H1 (cell line): ENCODE measurements around the gene BMPR1A. TPM values are rescaled to one million over a fixed set of nuclear protein-coding genes. Genes with fewer than 3 reads are reported as not detected.

Experiments
- CTCF ChIA-PET: fragments of 300-600 bp; sonication (Branson Sonifier 250); formaldehyde crosslinking; loops from one replicate; lab custom pipeline; 2021; ENCODE audit not compliant: partially characterized antibody; lab: Charles Lee
- POLR2A ChIA-PET: fragments of 300-600 bp; sonication (Branson Sonifier 250); formaldehyde crosslinking; loops from one replicate; lab custom pipeline; 2021; ENCODE audit warnings: inconsistent platforms; ENCODE audit not compliant: partially characterized antibody; lab: Charles Lee
- DNase-seq, 2 experiments: peaks; one replicate each; pipeline versions ENCODE4 v3.0.0 to v3.0.0-alpha.2; 2010 to 2022; ENCODE audit warnings: low spot score in 2 of 2, low read depth in 1 of 2, mixed read lengths in 1 of 2
- FAIRE-seq: peaks from 2 replicates; lab custom pipeline; 2011; peaks lifted over from hg19 to GRCh38; lab: Jason Lieb, UNC
- H2AFZ ChIP-seq: 2 replicates; pipeline ENCODE4 v1.8.1; 2012; ENCODE audit warnings: low read length, inconsistent platforms
- H2AK5ac ChIP-seq: 2 replicates; pipeline ENCODE4 v1.6.1; 2013; ENCODE audit warnings: low read depth, low read length
- H2BK120ac ChIP-seq: replicated peaks from 2 replicates; pipeline ENCODE3; 2013; ENCODE audit warnings: low read depth, low read length, inconsistent platforms
- H2BK12ac ChIP-seq: 2 replicates; pipeline ENCODE4 v1.6.1; 2013; ENCODE audit warnings: low read depth, low read length
- H2BK15ac ChIP-seq: 2 replicates; pipeline ENCODE4 v1.6.1; 2013; ENCODE audit warnings: low read length
- H2BK20ac ChIP-seq: 2 replicates; pipeline ENCODE4 v1.6.1; 2013; ENCODE audit warnings: low read length
- H2BK5ac ChIP-seq: 2 replicates; pipeline ENCODE4 v1.6.1; 2013; ENCODE audit warnings: low read depth, low read length
- H3K14ac ChIP-seq: 2 replicates; pipeline ENCODE4 v1.6.1; 2013; ENCODE audit warnings: inconsistent platforms; ENCODE audit not compliant: insufficient read length
- H3K18ac ChIP-seq: 2 replicates; pipeline ENCODE4 v1.6.1; 2013; ENCODE audit warnings: low read length; ENCODE audit errors: extremely low read depth
- H3K23ac ChIP-seq: 2 replicates; pipeline ENCODE4 v1.6.1; 2013; ENCODE audit warnings: inconsistent platforms; ENCODE audit not compliant: insufficient read length
- H3K23me2 ChIP-seq: 2 replicates; pipeline ENCODE4 v1.6.1; 2013; ENCODE audit warnings: low read depth, low read length
- H3K27ac ChIP-seq: 2 replicates; pipeline ENCODE4 v1.6.1; 2011; ENCODE audit warnings: low read depth, low read length, inconsistent platforms
- H3K27me3 ChIP-seq, 4 experiments: replicated peaks in 1 of 4; 1 replicate in 1 of 4; 2 replicates in 3 of 4; pipeline versions ENCODE4 v1.6.1 to v1.8.1; 2011 to 2013; ENCODE audit warnings: low read length in 3 of 4, mild to moderate bottlenecking in 3 of 4, inconsistent platforms in 2 of 4, mixed read lengths in 2 of 4, moderate library complexity in 1 of 4; ENCODE audit not compliant: control insufficient read depth in 3 of 4, insufficient read depth in 3 of 4; ENCODE audit errors: extremely low read depth in 1 of 4
- H3K36me3 ChIP-seq, 4 experiments: 2 replicates each; pipeline versions ENCODE4 v1.6.1 to v1.8.1; 2011 to 2013; ENCODE audit warnings: mild to moderate bottlenecking in 4 of 4, low read length in 3 of 4, moderate library complexity in 2 of 4, control low read depth in 1 of 4, inconsistent platforms in 1 of 4; ENCODE audit not compliant: insufficient read depth in 4 of 4, control insufficient read depth in 2 of 4
- H3K4ac ChIP-seq: replicated peaks from 2 replicates; pipeline ENCODE3; 2013; ENCODE audit warnings: low read length, low read depth, mixed read lengths, inconsistent platforms; ENCODE audit not compliant: insufficient read length
- H3K4me1 ChIP-seq, 4 experiments: replicated peaks in 1 of 4; 1 replicate in 1 of 4; 2 replicates in 3 of 4; pipeline versions ENCODE4 v1.6.1 to v1.8.1; 2011 to 2013; ENCODE audit warnings: low read length in 3 of 4, inconsistent platforms in 2 of 4, mixed read lengths in 1 of 4; ENCODE audit not compliant: insufficient read depth in 4 of 4, control insufficient read depth in 3 of 4
- H3K4me2 ChIP-seq, 2 experiments: 2 replicates each; pipeline versions ENCODE4 v1.6.1 to v1.8.1; 2011 to 2013; ENCODE audit warnings: low read depth in 2 of 2, low read length in 2 of 2, control low read depth in 1 of 2, inconsistent platforms in 1 of 2, mild to moderate bottlenecking in 1 of 2; ENCODE audit not compliant: insufficient read depth in 1 of 2
- H3K4me3 ChIP-seq, 4 experiments: fragments of 200-600, 300-600 bp in 1 of 4; sonication (generic), shearing (Covaris generic), sonication (Bioruptor Twin) in 1 of 4; 2 replicates each; pipeline versions ENCODE4 v1.5.1 to v1.8.1; 2011 to 2016; ENCODE audit warnings: low read length in 4 of 4, low read depth in 3 of 4, control low read depth in 2 of 4, inconsistent platforms in 2 of 4, mild to moderate bottlenecking in 2 of 4, mixed read lengths in 1 of 4, moderate library complexity in 1 of 4; ENCODE audit not compliant: insufficient read depth in 2 of 4; ENCODE audit errors: extremely low read depth in 1 of 4
- H3K56ac ChIP-seq: replicated peaks from 2 replicates; pipeline ENCODE3; 2013; ENCODE audit warnings: low read depth, mild to moderate bottlenecking, mixed read lengths, low read length, inconsistent platforms; ENCODE audit not compliant: insufficient read length
- H3K79me1 ChIP-seq: 2 replicates; pipeline ENCODE4 v1.6.1; 2013; ENCODE audit warnings: low read depth, low read length, control low read depth
- H3K79me2 ChIP-seq, 2 experiments: 2 replicates each; pipeline versions ENCODE4 v1.6.1 to v1.8.1; 2012 to 2013; ENCODE audit warnings: low read length in 2 of 2, mild to moderate bottlenecking in 2 of 2, inconsistent platforms in 1 of 2; ENCODE audit not compliant: insufficient read depth in 2 of 2, control insufficient read depth in 1 of 2
- H3K9ac ChIP-seq, 4 experiments: replicated peaks in 1 of 4; 1 replicate in 1 of 4; 2 replicates in 3 of 4; pipeline versions ENCODE4 v1.6.1 to v1.8.1; 2011 to 2013; ENCODE audit warnings: low read depth in 3 of 4, low read length in 3 of 4, control low read depth in 2 of 4, mild to moderate bottlenecking in 2 of 4, moderate library complexity in 2 of 4, inconsistent platforms in 1 of 4; ENCODE audit errors: extremely low read depth in 1 of 4
- H3K9me3 ChIP-seq, 2 experiments: 2 replicates each; pipeline versions ENCODE4 v1.6.1 to v1.8.1; 2012 to 2013; ENCODE audit warnings: mild to moderate bottlenecking in 2 of 2, moderate library complexity in 2 of 2, control low read depth in 1 of 2, inconsistent platforms in 1 of 2, low read depth in 1 of 2, low read length in 1 of 2, mixed read lengths in 1 of 2; ENCODE audit not compliant: insufficient read depth in 2 of 2
- H4K20me1 ChIP-seq, 2 experiments: replicated peaks in 1 of 2; 2 replicates each; pipeline versions ENCODE3 to v1.8.1; 2011 to 2013; ENCODE audit warnings: inconsistent platforms in 2 of 2, low read length in 2 of 2, mild to moderate bottlenecking in 1 of 2; ENCODE audit not compliant: insufficient read depth in 2 of 2, control insufficient read depth in 1 of 2
- H4K5ac ChIP-seq: 2 replicates; pipeline ENCODE4 v1.6.1; 2013; ENCODE audit warnings: low read length, low read depth, mixed read lengths, inconsistent platforms; ENCODE audit not compliant: insufficient read length
- H4K8ac ChIP-seq: 2 replicates; pipeline ENCODE4 v1.8.0; 2013; ENCODE audit warnings: mild to moderate bottlenecking, moderate library complexity, low read length, inconsistent platforms; ENCODE audit not compliant: insufficient read depth; ENCODE audit errors: extremely low read depth
- H4K91ac ChIP-seq: replicated peaks from 2 replicates; pipeline ENCODE3; 2013; ENCODE audit warnings: low read length, mixed read lengths, inconsistent platforms; ENCODE audit not compliant: insufficient read length
- ATF2 ChIP-seq: IDR thresholded peaks from 2 replicates; pipeline ENCODE4 v1.6.1; 2012; ENCODE audit warnings: low read length, inconsistent platforms
- EGR1 ChIP-seq: IDR thresholded peaks from 2 replicates; pipeline ENCODE4 v1.6.1; 2011; ENCODE audit warnings: low read depth, low read length, borderline replicate concordance
- EP300 ChIP-seq, 2 experiments: IDR thresholded peaks; 1 replicate in 1 of 2; 2 replicates in 1 of 2; pipeline ENCODE4 v1.6.1; 2011 to 2012; ENCODE audit warnings: low read depth in 2 of 2, low read length in 2 of 2, mild to moderate bottlenecking in 2 of 2, borderline replicate concordance in 1 of 2, inconsistent platforms in 1 of 2, moderate library complexity in 1 of 2
- GTF2F1 ChIP-seq: IDR thresholded peaks from 2 replicates; pipeline ENCODE4 v1.6.1; 2012; ENCODE audit warnings: low read depth, low read length, improper control_type of control experiment, borderline replicate concordance
- HDAC2 ChIP-seq, 2 experiments: fragments of 300-600 bp in 1 of 2; sonication (generic) in 1 of 2; IDR thresholded peaks; 2 replicates each; pipeline ENCODE4 v1.6.1; 2011 to 2012; ENCODE audit warnings: low read depth in 2 of 2, low read length in 2 of 2, mild to moderate bottlenecking in 2 of 2, moderate library complexity in 2 of 2, borderline replicate concordance in 1 of 2, inconsistent platforms in 1 of 2
- JUND ChIP-seq: IDR thresholded peaks from 2 replicates; pipeline ENCODE4 v1.6.1; 2011; ENCODE audit warnings: mild to moderate bottlenecking, improper control_type of control experiment, low read length
- MAFK ChIP-seq: IDR thresholded peaks from 2 replicates; pipeline ENCODE4 v1.6.1; 2012; ENCODE audit warnings: low read depth, mild to moderate bottlenecking, improper control_type of control experiment, low read length
- POLR2AphosphoS5 ChIP-seq: IDR thresholded peaks from 2 replicates; pipeline ENCODE4 v1.6.1; 2011; ENCODE audit warnings: low read depth, low read length
- SAP30 ChIP-seq: fragments of 300-600 bp; sonication (generic); IDR thresholded peaks from 2 replicates; pipeline ENCODE4 v1.7.1; 2012; ENCODE audit warnings: low read length, moderate library complexity, mild to moderate bottlenecking, inconsistent platforms; ENCODE audit not compliant: insufficient read depth, insufficient replicate concordance
- SIN3A ChIP-seq, 2 experiments: IDR thresholded peaks in 1 of 2; conservative IDR thresholded peaks in 1 of 2; 2 replicates each; pipeline ENCODE4 v1.6.1; 2011 to 2012; ENCODE audit warnings: low read length in 2 of 2, improper control_type of control experiment in 1 of 2, low read depth in 1 of 2, mild to moderate bottlenecking in 1 of 2
- SP4 ChIP-seq: IDR thresholded peaks from 2 replicates; pipeline ENCODE4 v1.6.1; 2012; ENCODE audit warnings: low read length, inconsistent platforms
- ZNF274 ChIP-seq: IDR thresholded peaks from 2 replicates; pipeline ENCODE4 v1.7.0; 2012; ENCODE audit warnings: low read length, borderline replicate concordance; ENCODE audit errors: extremely low read depth
- WGBS, 2 experiments: shearing (Covaris generic) in 1 of 2; methylation state at CpG; one replicate each; pipeline versions ENCODE4 v1.1.6 to v1.1.7; 2013 to 2015; ENCODE audit warnings: low lambda C conversion rate in 2 of 2, mixed read lengths in 2 of 2, inconsistent platforms in 1 of 2, low coverage in 1 of 2, missing lambda C conversion rate in 1 of 2; ENCODE audit not compliant: insufficient replicate concordance in 2 of 2, insufficient coverage in 1 of 2, insufficient read length in 1 of 2; ENCODE audit errors: extremely low coverage in 1 of 2, missing lambda C conversion rate in 1 of 2; 5-methylcytosine and 5-hydroxymethylcytosine counted together
- polyA plus RNA-seq, 7 experiments: library from polyadenylated mRNA; depleted of rRNA in 3 of 7; stranded (reverse) in 5 of 7; unstranded in 2 of 7; fragments of >200 nt in 5 of 7; fragments of 200-250 nt in 2 of 7; gene quantifications; 1 replicate in 5 of 7; 2 replicates in 1 of 7; 4 replicates in 1 of 7; pipeline versions ENCODE4 v1.2.1 to v1.2.3, GENCODE V29; 2011 to 2013; ENCODE audit warnings: missing spikeins in 2 of 7, mixed read lengths in 2 of 7
- total RNA-seq: library from RNA; stranded (reverse); fragmentation: NEBNext Ultra II Directional; extraction: Animal tissue kit (Norgen Biotek cat#: 25700); gene quantifications from 2 replicates; pipeline ENCODE4 v1.2.1, GENCODE V29; 2021

Gene BMPR1A
- total and polyA plus RNA-seq, 2 of the 8 experiments (the other 6 are each of a cell fraction or from before 2014, with no cell fraction given), result 34.4 to 129 TPM

- FAIRE-seq (no peak), DNase-seq (no peak)
- Histone ChIP-seq H4K8ac (no peak overlapping the region), H3K36me3 (no peaks in the 10 kb centered on the region), H3K79me2 (no peaks in the 10 kb centered on the region), H4K91ac (no peak overlapping the region), H3K23ac (no peak overlapping the region), H2AFZ (no peak overlapping the region), H3K23me2 (no peaks in the 10 kb centered on the region), H3K79me1 (no peaks in the 10 kb centered on the region), H3K9ac (no peak overlapping the region), H2BK20ac (no peak overlapping the region), H3K18ac (no peak overlapping the region), H3K4ac (no peak overlapping the region), H2AK5ac (no peak overlapping the region), H3K27me3 (no peaks in the 10 kb centered on the region), H3K4me3 (no peak overlapping the region), H3K4me2 (no peak overlapping the region), H3K56ac (no peak overlapping the region), H4K20me1 (no peaks in the 10 kb centered on the region), H3K27ac (no peak overlapping the region), H3K4me1 (peaks cover 5 to 20% (median 16%) of the 10 kb centered on the region in 4 experiments), H4K5ac (no peak overlapping the region), H3K9me3 (peaks cover 3 to 9% of the 10 kb centered on the region in 2 experiments), H2BK15ac (no peak overlapping the region), H2BK12ac (peak overlapping the region; percentile 68; the same call in 1 of the 2 replicates), H2BK120ac (no peak overlapping the region), H2BK5ac (0 out of 2 replicates have a peak overlapping the region, but pooled peaks have one; percentile 44), H3K14ac (no peak overlapping the region)
- 67% methylated on average over 1 of the region's 1 CpG; no CpG with 5 or more reads in 1 of the 2 experiments for WGBS, 2 experiments
- POLR2A ChIA-PET, result no interaction called here
- CTCF ChIA-PET, result interaction anchor here (22.5 to 26.4 kb wide), 2 partner anchors 4 to 10 kb away, joined by 975 read pairs; partner anchors contain the start of genes ADIRF, MMRN2 and SNCG
- TF ChIP-seq SIN3A (conservative IDR thresholded peaks at IDR 0.05 in 1 of 2, IDR thresholded peaks at IDR 0.05 in 1 of 2; ENCODE audit: low read depth in 1 of 2, low read length in 2 of 2), result no peak
- no peak for TF ChIP-seq ATF2
- TF ChIP-seq GTF2F1, result no peak
- no peak for TF ChIP-seq ZNF274
- TF ChIP-seq EGR1, result no peak
- TF ChIP-seq JUND, result no peak
- TF ChIP-seq SAP30, result no peak
- no peak for TF ChIP-seq SP4
- TF ChIP-seq MAFK, result no peak
- no peak for TF ChIP-seq EP300 (IDR thresholded peaks at IDR 0.05; ENCODE audit: borderline replicate concordance in 1 of 2, low read depth in 2 of 2, low read length in 2 of 2)
- TF ChIP-seq HDAC2 (IDR thresholded peaks at IDR 0.05; ENCODE audit: borderline replicate concordance in 1 of 2, low read depth in 2 of 2, low read length in 2 of 2), result no peak
- TF ChIP-seq POLR2AphosphoS5, result no peak
These were observed 193.9 kb downstream of the BMPR1A start for GRCh38 chr10:86950349-86950748.
